Transverse colon (tissue), 3 donors: Measurements from ENCODE around the gene SUCLG2.

Source experiments
- EP300 ChIP-seq: sonication (generic); formaldehyde crosslinking; IDR thresholded peaks from one replicate; pipeline ENCODE4 v1.6.1; 2017; ENCODE audit warnings: antibody characterized with exemption, low read depth
- TF ChIP-seq, protein P1 (sequence below), 5 experiments: fragments of 200-600 bp in 3 of 5; fragments of 450-650 bp in 2 of 5; sonication (generic) in 3 of 5; IDR thresholded peaks; 1 replicate in 2 of 5; 2 replicates in 3 of 5; pipeline ENCODE4 v1.5.1; 2016 to 2017; ENCODE audit warnings: antibody characterized with exemption in 5 of 5, inconsistent platforms in 3 of 5, mild to moderate bottlenecking in 2 of 5, moderate library complexity in 1 of 5

GRCh38 chr3:67610458-67610857 is 44.0 kb downstream of the SUCLG2 start:
- TF ChIP-seq EP300 = no peak
- TF ChIP-seq, protein P1, sequence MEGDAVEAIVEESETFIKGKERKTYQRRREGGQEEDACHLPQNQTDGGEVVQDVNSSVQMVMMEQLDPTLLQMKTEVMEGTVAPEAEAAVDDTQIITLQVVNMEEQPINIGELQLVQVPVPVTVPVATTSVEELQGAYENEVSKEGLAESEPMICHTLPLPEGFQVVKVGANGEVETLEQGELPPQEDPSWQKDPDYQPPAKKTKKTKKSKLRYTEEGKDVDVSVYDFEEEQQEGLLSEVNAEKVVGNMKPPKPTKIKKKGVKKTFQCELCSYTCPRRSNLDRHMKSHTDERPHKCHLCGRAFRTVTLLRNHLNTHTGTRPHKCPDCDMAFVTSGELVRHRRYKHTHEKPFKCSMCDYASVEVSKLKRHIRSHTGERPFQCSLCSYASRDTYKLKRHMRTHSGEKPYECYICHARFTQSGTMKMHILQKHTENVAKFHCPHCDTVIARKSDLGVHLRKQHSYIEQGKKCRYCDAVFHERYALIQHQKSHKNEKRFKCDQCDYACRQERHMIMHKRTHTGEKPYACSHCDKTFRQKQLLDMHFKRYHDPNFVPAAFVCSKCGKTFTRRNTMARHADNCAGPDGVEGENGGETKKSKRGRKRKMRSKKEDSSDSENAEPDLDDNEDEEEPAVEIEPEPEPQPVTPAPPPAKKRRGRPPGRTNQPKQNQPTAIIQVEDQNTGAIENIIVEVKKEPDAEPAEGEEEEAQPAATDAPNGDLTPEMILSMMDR (IDR thresholded peaks at IDR 0.05) = no peak
